DOHH2 (cell line): ENCODE results near the gene EGR2.

Experiments used
- H3F3A ChIP-seq: fragments of 200-600 bp; sonication (generic), shearing (Covaris generic); 2 replicates; pipeline ENCODE4 v1.6.0; 2016; ENCODE audit warnings: antibody characterized with exemption, mild to moderate bottlenecking; ENCODE audit not compliant: control insufficient read depth, insufficient read depth
- H3K27ac ChIP-seq: fragments of 200-600 bp; sonication (generic); 2 replicates; pipeline ENCODE4 v1.5.1; 2014; ENCODE audit warnings: low read depth, mild to moderate bottlenecking, low read length, moderate library complexity
- H3K27me3 ChIP-seq: fragments of 200-600 bp; sonication (generic); 2 replicates; pipeline ENCODE4 v1.6.1; 2014; ENCODE audit warnings: mild to moderate bottlenecking, low read length, mixed read lengths; ENCODE audit not compliant: control insufficient read depth
- H3K36me3 ChIP-seq: fragments of 200-600 bp; sonication (generic); 2 replicates; pipeline ENCODE4 v1.6.1; 2014; ENCODE audit warnings: mild to moderate bottlenecking, low read length, moderate library complexity, mixed read lengths; ENCODE audit not compliant: control insufficient read depth
- H3K4me1 ChIP-seq: fragments of 200-600 bp; sonication (generic); 2 replicates; pipeline ENCODE4 v1.6.1; 2014; ENCODE audit warnings: mild to moderate bottlenecking, low read length, mixed read lengths; ENCODE audit not compliant: control insufficient read depth
- H3K4me2 ChIP-seq: fragments of 200-600 bp; sonication (generic); 2 replicates; pipeline ENCODE4 v1.6.0; 2014; ENCODE audit warnings: mild to moderate bottlenecking, low read length, moderate library complexity
- H3K4me3 ChIP-seq: fragments of 200-600 bp; sonication (generic); 2 replicates; pipeline ENCODE4 v1.5.1; 2014; ENCODE audit warnings: mild to moderate bottlenecking, low read length, mixed read lengths
- H3K79me2 ChIP-seq: fragments of 200-600 bp; sonication (generic); 2 replicates; pipeline ENCODE4 v1.6.1; 2014; ENCODE audit warnings: mild to moderate bottlenecking, low read length, mixed read lengths; ENCODE audit not compliant: control insufficient read depth
- H3K9me2 ChIP-seq: fragments of 200-600 bp; sonication (generic); replicated peaks from 2 replicates; pipeline ENCODE4 v1.6.1; 2014; ENCODE audit warnings: mild to moderate bottlenecking, low read length, mixed read lengths; ENCODE audit not compliant: control insufficient read depth
- H3K9me3 ChIP-seq: fragments of 200-600 bp; sonication (generic); 2 replicates; pipeline ENCODE4 v1.6.1; 2014; ENCODE audit warnings: antibody characterized with exemption, low read length, mixed read lengths; ENCODE audit not compliant: control insufficient read depth, insufficient read depth
- H4K20me1 ChIP-seq: fragments of 200-600 bp; sonication (generic); 2 replicates; pipeline ENCODE4 v1.6.0; 2014; ENCODE audit warnings: low read depth, mild to moderate bottlenecking, antibody characterized with exemption, low read length, moderate library complexity; ENCODE audit not compliant: control insufficient read depth, insufficient read depth
- CTCF ChIP-seq: fragments of 200-600 bp; sonication (generic); IDR thresholded peaks from one replicate; pipeline ENCODE4 v1.5.1; 2014; ENCODE audit warnings: antibody characterized with exemption, mild to moderate bottlenecking, low read depth, low read length; ENCODE audit not compliant: poor library complexity, severe bottlenecking
- EZH2phosphoT487 ChIP-seq: fragments of 200-600 bp; sonication (generic); IDR thresholded peaks from 2 replicates; pipeline ENCODE4 v1.6.1; 2017; ENCODE audit warnings: borderline replicate concordance, mild to moderate bottlenecking, antibody characterized with exemption, low read length, moderate library complexity, mixed read lengths

EGR2 gene

GRCh38 chr10:62819141-62819920 is 3.2 kb upstream of the EGR2 start:
- H3K27ac ChIP-seq: no peak overlapping the region
- no peaks in the 10 kb centered on the region for H3K9me2 ChIP-seq
- 0 out of 2 replicates have a peak, but pooled peaks cover 6% of the 10 kb centered on the region for H4K20me1 ChIP-seq
- no peaks in the 10 kb centered on the region for H3K79me2 ChIP-seq
- no peaks in the 10 kb centered on the region for H3K9me3 ChIP-seq
- no peak overlapping the region for H3K4me2 ChIP-seq
- TF ChIP-seq EZH2phosphoT487: no peak
- no peak for TF ChIP-seq CTCF
- H3K4me3 ChIP-seq: no peak overlapping the region
- no peaks in the 10 kb centered on the region for H3K36me3 ChIP-seq
- H3K27me3 ChIP-seq: peaks cover 34% of the 10 kb centered on the region
- H3F3A ChIP-seq: peaks cover 4% of the 10 kb centered on the region
- H3K4me1 ChIP-seq: peaks cover 36% of the 10 kb centered on the region

GRCh38 chr10:62818426-62819011 is 2.4 kb upstream of the EGR2 start:
- Histone ChIP-seq H3K36me3 (no peaks in the 10 kb centered on the region), H3F3A (peaks cover 4% of the 10 kb centered on the region), H3K9me2 (no peaks in the 10 kb centered on the region), H3K27ac (no peak overlapping the region), H3K79me2 (no peaks in the 10 kb centered on the region), H3K27me3 (peaks cover 41% of the 10 kb centered on the region), H3K9me3 (no peaks in the 10 kb centered on the region), H4K20me1 (0 out of 2 replicates have a peak, but pooled peaks cover 9% of the 10 kb centered on the region), H3K4me2 (peak overlapping the region; percentile 98), H3K4me1 (peaks cover 30% of the 10 kb centered on the region), H3K4me3 (peak overlapping the region; percentile 78)
- TF ChIP-seq CTCF (no peak), EZH2phosphoT487 (no peak)

GRCh38 chr10:62817766-62818425 is 1.7 kb upstream of the EGR2 start:
- H4K20me1 ChIP-seq: 0 out of 2 replicates have a peak, but pooled peaks cover 9% of the 10 kb centered on the region
- no peaks in the 10 kb centered on the region for H3K79me2 ChIP-seq
- H3K36me3 ChIP-seq: no peaks in the 10 kb centered on the region
- no peaks in the 10 kb centered on the region for H3K9me3 ChIP-seq
- H3K27ac ChIP-seq: peak overlapping the region; percentile 77
- H3K27me3 ChIP-seq: peaks cover 41% of the 10 kb centered on the region
- H3K9me2 ChIP-seq: no peaks in the 10 kb centered on the region
- peak overlapping the region; percentile 78 for H3K4me3 ChIP-seq
- H3K4me1 ChIP-seq: peaks cover 30% of the 10 kb centered on the region
- H3F3A ChIP-seq: peaks cover 4% of the 10 kb centered on the region
- TF ChIP-seq CTCF (peak; percentile 77), EZH2phosphoT487 (no peak)
- peak overlapping the region; percentile 98 for H3K4me2 ChIP-seq
